Heart right ventricle (tissue), 16 donors: ENCODE results near the gene ALKBH2. TPM values are rescaled to one million over a fixed set of nuclear protein-coding genes. Genes with fewer than 3 reads are reported as not detected.

Experiments used
- ATAC-seq, 8 donors: fragments of 200-7000 bp; cut with Tn5 transposase; one replicate each; pipeline ENCODE4 v1.9.1; 2020; ENCODE audit warnings: mild to moderate bottlenecking in 8 of 8, moderate library complexity in 8 of 8, moderate number of reproducible peaks in 1 of 8
- DNase-seq, 2 donors: peaks; one replicate each; pipeline ENCODE4 v3.0.0-alpha.2; 2020
- H3K27ac ChIP-seq, 10 donors: fragments of 200-600 bp; sonication (generic) in 2 of 10; one replicate each; pipeline versions ENCODE4 v1.5.0 to v1.8.0; 2020 to 2022; ENCODE audit warnings: mild to moderate bottlenecking in 3 of 10
- H3K27me3 ChIP-seq, 7 donors: fragments of 200-600 bp; one replicate each; pipeline ENCODE4 v1.8.0; 2021 to 2022; ENCODE audit warnings: mild to moderate bottlenecking in 2 of 7
- H3K36me3 ChIP-seq, 9 donors: fragments of 200-600 bp; sonication (generic) in 1 of 9; one replicate each; pipeline versions ENCODE4 v1.5.0 to v1.8.0; 2020 to 2022; ENCODE audit warnings: mild to moderate bottlenecking in 2 of 9
- H3K4me1 ChIP-seq, 9 donors: fragments of 200-600 bp; sonication (generic) in 1 of 9; one replicate each; pipeline versions ENCODE4 v1.5.0 to v1.8.0; 2020 to 2022; ENCODE audit warnings: mild to moderate bottlenecking in 4 of 9
- H3K4me3 ChIP-seq, 10 donors: fragments of 200-600 bp; sonication (generic) in 2 of 10; one replicate each; pipeline versions ENCODE4 v1.5.0 to v1.8.0; 2020 to 2022; ENCODE audit warnings: mild to moderate bottlenecking in 7 of 10, moderate library complexity in 2 of 10
- H3K9me3 ChIP-seq, 11 donors: fragments of 200-600 bp in 10 of 11; sonication (generic) in 2 of 11; one replicate each; pipeline versions ENCODE4 v1.5.0 to v1.8.0; 2013 to 2022; ENCODE audit warnings: mild to moderate bottlenecking in 2 of 11, control low read depth in 1 of 11, moderate library complexity in 1 of 11
- WGBS, 2 donors: extraction: QIAGEN DNeasy Blood & Tissue Kit; methylation state at CpG; one replicate each; pipeline ENCODE4 v1.1.7; 2013; ENCODE audit warnings: inconsistent platforms in 1 of 2; 5-methylcytosine and 5-hydroxymethylcytosine counted together
- intact Hi-C, 10 donors: fragments of 100-400 bp; cut with DNase I; formaldehyde crosslinking; loops; one replicate each; pipeline versions ENCODE4 v1.11.1 to v1.14.2; 2022
- polyA plus RNA-seq, 2 donors: library from polyadenylated mRNA; stranded (reverse); fragments of 200-250 nt; gene quantifications; one replicate each; pipeline ENCODE4 v1.2.3, GENCODE V29; 2013
- total RNA-seq, 10 donors: library from RNA; stranded (reverse); fragmentation: NEBNext Ultra II Directional in 3 of 10; extraction: Animal tissue kit (Norgen Biotek cat#: 25700) in 3 of 10; gene quantifications; one replicate each; pipeline versions ENCODE4 v1.2.1 to v1.2.4, GENCODE V29; 2021 to 2023
- TF ChIP-seq, protein P1 (sequence below), 9 donors: fragments of 200-600 bp; sonication (generic) in 2 of 9; IDR thresholded peaks; one replicate each; pipeline versions ENCODE4 v1.5.0 to v1.8.0; 2021 to 2022; ENCODE audit warnings: antibody characterized with exemption in 9 of 9, mild to moderate bottlenecking in 5 of 9, moderate library complexity in 1 of 9
- donor health status: Arrhythmogenic right ventricular cardiomyopathy.
- donor health status: ischemic (EF 13 %, LVEDD 7.1; RV severe dilation, severe dysfunction).
- donor health status: healthy with polysubstance abuse.
- donor health status: DM: no; HTN: yes; CAD: no.
- donor health status: DM: no; HTN: no; CAD: no.
- donor health status: ischemic (EF 25% LVEDD 6.9; RV normal size, moderate dysfunction).
- donor health status: ischemic (EF 25% LVEDD 5.7; RV mildly dilated, moderate dysfunction).
- donor health status: healthy.
- donor health status: DM: yes; HTN: yes; CAD: no.
- donor health status: Ischemic cardiomyopathy.
- donor health status: ischemic (EF 35%, LVEDD 5.7; RV mildly dilated, moderate dysfunction).
- donor health status: nonischemic (EF 11% LVEDD 7.7; RV severe dilation, severe dysfunction).
- donor health status: DM: yes; HTN: yes; CAD: no.
- donor health status: PGD.
- donor health status: ischemic (EF 29% LVEDD 5.4; RV normal size, mild dysfunction).
- donor health status: nonischemic (EF 23%, LVEDD 6.1; RV moderate dilation, normal function).

ALKBH2 gene
- total and polyA plus RNA-seq, 12 donors, result 5.4 to 20.6 (median 7.5) TPM

DNA sequence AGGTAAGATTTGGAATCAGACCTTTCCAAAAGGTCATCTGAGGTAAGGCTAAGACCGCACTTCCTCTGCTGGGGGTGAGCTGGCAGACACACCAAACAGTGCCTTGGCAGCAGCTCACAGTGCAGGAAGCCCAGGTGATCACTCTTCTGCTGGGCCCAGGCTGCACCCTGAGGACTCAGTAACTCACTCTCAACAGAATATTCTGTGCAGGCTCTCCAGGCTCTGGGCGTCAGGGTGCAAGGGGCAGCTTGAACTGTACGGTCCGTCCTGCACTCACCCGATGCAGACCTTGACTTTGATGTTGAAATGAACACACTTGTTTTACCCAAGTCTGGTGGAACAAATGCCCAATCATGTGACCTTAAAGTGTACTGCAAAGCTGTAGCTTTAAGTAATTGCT, 6.0 kb downstream of the ALKBH2 start:
- H3K9me3 ChIP-seq, result no peaks in the 10 kb centered on the region
- intact Hi-C loops, result no loop called here
- no peaks in the 10 kb centered on the region for H3K27me3 ChIP-seq
- no peak overlapping the region for H3K4me3 ChIP-seq
- H3K4me1 ChIP-seq, result peaks cover 0 to 17% (median 12%) of the 10 kb centered on the region in 9 donors
- H3K36me3 ChIP-seq, result peaks cover 0 to 98% (median 45%) of the 10 kb centered on the region in 9 donors
- TF ChIP-seq, protein P1, sequence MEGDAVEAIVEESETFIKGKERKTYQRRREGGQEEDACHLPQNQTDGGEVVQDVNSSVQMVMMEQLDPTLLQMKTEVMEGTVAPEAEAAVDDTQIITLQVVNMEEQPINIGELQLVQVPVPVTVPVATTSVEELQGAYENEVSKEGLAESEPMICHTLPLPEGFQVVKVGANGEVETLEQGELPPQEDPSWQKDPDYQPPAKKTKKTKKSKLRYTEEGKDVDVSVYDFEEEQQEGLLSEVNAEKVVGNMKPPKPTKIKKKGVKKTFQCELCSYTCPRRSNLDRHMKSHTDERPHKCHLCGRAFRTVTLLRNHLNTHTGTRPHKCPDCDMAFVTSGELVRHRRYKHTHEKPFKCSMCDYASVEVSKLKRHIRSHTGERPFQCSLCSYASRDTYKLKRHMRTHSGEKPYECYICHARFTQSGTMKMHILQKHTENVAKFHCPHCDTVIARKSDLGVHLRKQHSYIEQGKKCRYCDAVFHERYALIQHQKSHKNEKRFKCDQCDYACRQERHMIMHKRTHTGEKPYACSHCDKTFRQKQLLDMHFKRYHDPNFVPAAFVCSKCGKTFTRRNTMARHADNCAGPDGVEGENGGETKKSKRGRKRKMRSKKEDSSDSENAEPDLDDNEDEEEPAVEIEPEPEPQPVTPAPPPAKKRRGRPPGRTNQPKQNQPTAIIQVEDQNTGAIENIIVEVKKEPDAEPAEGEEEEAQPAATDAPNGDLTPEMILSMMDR (IDR thresholded peaks at IDR 0.05), result no peak
- ATAC-seq (peak in 5 of 8 donors; percentile 19 to 72 (median 54)), DNase-seq (no peak)
- WGBS, 2 donors, result 35 to 43% methylated on average over 5 of the region's 5 CpGs
- H3K27ac ChIP-seq, result no peak overlapping the region

DNA sequence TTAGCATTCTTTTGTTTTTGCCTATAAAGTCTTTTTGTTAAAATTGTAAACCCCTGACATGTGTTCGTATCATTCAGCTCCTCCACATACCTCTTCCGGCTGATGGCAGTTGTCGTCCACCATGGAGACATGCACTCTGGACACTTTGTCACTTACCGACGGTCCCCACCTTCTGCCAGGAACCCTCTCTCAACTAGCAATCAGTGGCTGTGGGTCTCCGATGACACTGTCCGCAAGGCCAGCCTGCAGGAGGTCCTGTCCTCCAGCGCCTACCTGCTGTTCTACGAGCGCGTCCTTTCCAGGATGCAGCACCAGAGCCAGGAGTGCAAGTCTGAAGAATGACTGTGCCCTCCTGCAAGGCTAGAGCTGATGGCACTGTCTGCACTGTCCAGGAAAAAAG, 7.7 kb downstream of the ALKBH2 start:
- no peaks in the 10 kb centered on the region for H3K27me3 ChIP-seq
- no peak overlapping the region for H3K4me3 ChIP-seq
- no peak overlapping the region for H3K27ac ChIP-seq
- H3K9me3 ChIP-seq, result no peaks in the 10 kb centered on the region
- WGBS, 2 donors, result 91 to 95% methylated on average over 11 of the region's 11 CpGs
- H3K4me1 ChIP-seq, result peaks cover 0 to 9% (median 4%) of the 10 kb centered on the region in 9 donors
- peaks cover 0 to 100% (median 52%) of the 10 kb centered on the region in 9 donors for H3K36me3 ChIP-seq
- intact Hi-C loops, result no loop called here
- TF ChIP-seq, protein P1 (IDR thresholded peaks at IDR 0.05), result no peak
- ATAC-seq, result no peak
- no peak for DNase-seq

DNA sequence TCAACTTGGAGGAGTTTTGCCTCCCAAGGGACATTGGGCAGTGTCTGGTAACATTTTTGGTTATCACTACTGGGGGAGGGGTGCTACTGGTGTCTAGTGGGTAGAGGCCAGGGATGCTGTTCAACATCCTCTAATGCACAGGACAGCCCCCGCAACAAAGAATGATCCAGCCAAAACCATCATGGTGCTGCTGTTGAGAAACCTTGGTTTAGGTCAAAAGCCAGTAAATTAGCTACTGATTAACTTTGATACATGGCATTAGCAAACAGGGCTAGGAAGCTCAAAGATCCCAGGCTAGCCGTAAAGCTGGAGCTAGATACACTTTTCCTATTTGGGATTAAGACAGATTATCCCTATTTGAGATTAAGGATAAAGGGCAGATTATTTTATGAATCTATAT, 8.8 kb downstream of the ALKBH2 start:
- 98 to 99% methylated on average over 2 of the region's 2 CpGs for WGBS, 2 donors
- H3K27me3 ChIP-seq, result no peaks in the 10 kb centered on the region
- TF ChIP-seq, protein P1 (IDR thresholded peaks at IDR 0.05), result no peak

DNA sequence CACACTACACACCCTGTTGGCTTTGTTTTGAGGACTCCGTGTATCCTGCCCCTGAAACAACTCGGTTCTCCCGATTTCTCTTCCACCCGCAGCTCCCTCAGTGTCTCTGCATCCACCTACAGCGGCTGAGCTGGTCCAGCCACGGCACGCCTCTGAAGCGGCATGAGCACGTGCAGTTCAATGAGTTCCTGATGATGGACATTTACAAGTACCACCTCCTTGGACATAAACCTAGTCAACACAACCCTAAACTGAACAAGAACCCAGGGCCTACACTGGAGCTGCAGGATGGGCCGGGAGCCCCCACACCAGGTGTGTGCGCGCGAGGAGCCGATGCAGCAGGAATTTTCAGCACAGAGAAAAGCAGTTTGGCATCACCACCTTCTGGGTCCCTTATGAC, 10.5 kb downstream of the ALKBH2 start:
- H3K9me3 ChIP-seq, result peaks cover 0 to 16% (median 0%) of the 10 kb centered on the region in 11 donors
- peaks cover 4 to 100% (median 56%) of the 10 kb centered on the region in 9 donors for H3K36me3 ChIP-seq
- no peak for ATAC-seq
- peaks cover 0 to 9% (median 4%) of the 10 kb centered on the region in 9 donors for H3K4me1 ChIP-seq
- H3K27ac ChIP-seq, result no peak overlapping the region
- H3K27me3 ChIP-seq, result no peaks in the 10 kb centered on the region
- DNase-seq, result no peak
- TF ChIP-seq, protein P1 (IDR thresholded peaks at IDR 0.05), result no peak
- intact Hi-C loops, result no loop called here
- WGBS, 2 donors, result 90 to 95% methylated on average over 14 of the region's 14 CpGs
- H3K4me3 ChIP-seq, result no peak overlapping the region

More for the DNA sequence above, 8.8 kb downstream of the ALKBH2 start:
- DNase-seq (no peak), ATAC-seq (no peak)
- H3K36me3 ChIP-seq, result peaks cover 4 to 100% (median 53%) of the 10 kb centered on the region in 9 donors
- peaks cover 0 to 9% (median 4%) of the 10 kb centered on the region in 9 donors for H3K4me1 ChIP-seq
- H3K4me3 ChIP-seq, result no peak overlapping the region
- peaks cover 0 to under 1% (median 0%) of the 10 kb centered on the region in 11 donors for H3K9me3 ChIP-seq
- intact Hi-C loops, result no loop called here
- no peak overlapping the region for H3K27ac ChIP-seq
